Panc1 (cell line): ENCODE results near the gene ZNF789. TPM values are rescaled to one million over a fixed set of nuclear protein-coding genes. Genes with fewer than 3 reads are reported as not detected.

Experiments
- ATAC-seq: fragments of 200-7000 bp; cut with Tn5 transposase; 2 replicates; pipeline ENCODE4 v1.9.1; 2020; ENCODE audit warnings: mild to moderate bottlenecking, moderate library complexity
- Bru-seq: library from RNA; stranded (reverse); fragments of 400-500 nt; gene quantifications from one replicate; lab custom pipeline; 2021; lab: Mats Ljungman, UMichigan
- BruChase-seq, 2 experiments: library from RNA; stranded (reverse); fragments of 400-500 nt; gene quantifications; one replicate each; lab custom pipeline; 2021; lab: Mats Ljungman, UMichigan
- BruUV-seq: library from RNA; stranded (reverse); fragments of 400-500 nt; replicated peaks from 2 replicates; lab custom pipeline; 2021; lab: Mats Ljungman, UMichigan
- CTCF ChIA-PET: fragments of 300-600 bp; sonication (Branson Sonifier 250); formaldehyde crosslinking; loops from one replicate; lab custom pipeline; 2022; ENCODE audit warnings: antibody characterized with exemption; lab: Charles Lee
- POLR2A ChIA-PET: fragments of 300-600 bp; sonication (Branson Sonifier 250); formaldehyde crosslinking; loops from one replicate; lab custom pipeline; 2022; ENCODE audit warnings: antibody characterized with exemption; lab: Charles Lee
- DNase-seq: peaks from one replicate; pipeline ENCODE4 v3.0.0-alpha.2; 2010; ENCODE audit warnings: low read depth, low spot score
- H3K27ac ChIP-seq: 2 replicates; pipeline ENCODE4 v1.5.1; 2011; ENCODE audit warnings: mild to moderate bottlenecking, low read length, inconsistent platforms
- H3K27me3 ChIP-seq: fragments of 200-500 bp; sonication (Bioruptor generic); 2 replicates; pipeline ENCODE4 v1.6.0; 2014; ENCODE audit warnings: low read length, inconsistent platforms; ENCODE audit not compliant: control insufficient read depth, insufficient read depth
- H3K36me3 ChIP-seq: fragments of 200-500 bp; sonication (Bioruptor generic); 2 replicates; pipeline ENCODE4 v1.5.1; 2014; ENCODE audit warnings: inconsistent platforms, mild to moderate bottlenecking, low read length, moderate library complexity; ENCODE audit not compliant: control insufficient read depth, insufficient read depth
- H3K4me1 ChIP-seq: 2 replicates; pipeline ENCODE4 v1.5.1; 2011; ENCODE audit warnings: inconsistent platforms, mild to moderate bottlenecking, low read length, moderate library complexity; ENCODE audit not compliant: control insufficient read depth, insufficient read depth
- H3K4me3 ChIP-seq, 2 experiments: 2 replicates each; pipeline ENCODE4 v1.5.1; 2011 to 2012; ENCODE audit warnings: low read depth in 2 of 2, low read length in 2 of 2, mild to moderate bottlenecking in 2 of 2, inconsistent platforms in 1 of 2, moderate library complexity in 1 of 2
- H3K9me3 ChIP-seq: fragments of 200-500 bp; sonication (Bioruptor generic); 2 replicates; pipeline ENCODE4 v1.5.1; 2014; ENCODE audit warnings: low read depth, mild to moderate bottlenecking, inconsistent platforms, low read length, moderate library complexity; ENCODE audit not compliant: control insufficient read depth, insufficient read depth
- POLR2AphosphoS5 ChIP-seq: IDR thresholded peaks from 2 replicates; pipeline ENCODE4 v1.6.1; 2012; ENCODE audit warnings: mild to moderate bottlenecking, low read depth, low read length, moderate library complexity
- SIN3A ChIP-seq: IDR thresholded peaks from 2 replicates; pipeline ENCODE4 v1.6.1; 2012; ENCODE audit warnings: low read depth, mild to moderate bottlenecking, low read length, moderate library complexity, borderline replicate concordance; ENCODE audit not compliant: insufficient read depth
- TCF7L2 ChIP-seq: IDR thresholded peaks from 2 replicates; pipeline ENCODE4 v1.6.1; 2011; ENCODE audit warnings: mild to moderate bottlenecking, low read depth, low read length, inconsistent platforms
- in situ Hi-C: cut with HindIII; loops from 2 replicates; pipeline ENCODE4 v1.10.0; 2016; ENCODE audit warnings: low sequenced_read_pairs, low pct_unique_long_range_greater_than_20kb
- intact Hi-C: fragments of 100-400 bp; cut with micrococcal nuclease; formaldehyde crosslinking; loops from one replicate; pipeline ENCODE4 v1.10.0; 2022; ENCODE audit not compliant: unreplicated experiment
- long read RNA-seq: library from polyadenylated mRNA; unstranded; transcript quantifications from one replicate; pipeline ENCODE4 v2.0.0, GENCODE V29; 2021; ENCODE audit not compliant: unreplicated experiment
- polyA plus RNA-seq: library from polyadenylated mRNA; unstranded; fragments of >200 nt; gene quantifications from one replicate; pipeline ENCODE4 v1.2.1, GENCODE V29; 2012; ENCODE audit warnings: missing spikeins; ENCODE audit not compliant: insufficient read length
- total RNA-seq: library from RNA; stranded (reverse); gene quantifications from one replicate; pipeline ENCODE4 v1.2.1, GENCODE V29; 2021; ENCODE audit not compliant: unreplicated experiment
- TF ChIP-seq, protein P1 (sequence below): fragments of 450-650 bp; IDR thresholded peaks from 2 replicates; pipeline ENCODE4 v1.5.1; 2017; ENCODE audit warnings: mild to moderate bottlenecking
- TF ChIP-seq, protein P2 (sequence below), 2 experiments: IDR thresholded peaks; 2 replicates each; pipeline ENCODE4 v1.6.1; 2011 to 2012; ENCODE audit warnings: low read depth in 2 of 2, control low read depth in 1 of 2, low read length in 1 of 2, mild to moderate bottlenecking in 1 of 2, moderate library complexity in 1 of 2; ENCODE audit not compliant: insufficient read depth in 1 of 2

ZNF789 gene
- total RNA-seq: 15.1 TPM
- 7.2 TPM for polyA plus RNA-seq
- Bru-seq, nascent RNA: percentile 67 among the genes with signal in this experiment
- BruChase-seq, experiment 1, labeled RNA remaining after a 2-hour chase: percentile 76 among the genes with signal in this experiment
- BruChase-seq, experiment 2, labeled RNA remaining after a 6-hour chase: percentile 72 among the genes with signal in this experiment
- long read RNA-seq, partial matches to known transcripts: 0 of 16 reads
- long read RNA-seq, other reads (novel, unspliced or antisense): 13 of 16 reads

DNA sequence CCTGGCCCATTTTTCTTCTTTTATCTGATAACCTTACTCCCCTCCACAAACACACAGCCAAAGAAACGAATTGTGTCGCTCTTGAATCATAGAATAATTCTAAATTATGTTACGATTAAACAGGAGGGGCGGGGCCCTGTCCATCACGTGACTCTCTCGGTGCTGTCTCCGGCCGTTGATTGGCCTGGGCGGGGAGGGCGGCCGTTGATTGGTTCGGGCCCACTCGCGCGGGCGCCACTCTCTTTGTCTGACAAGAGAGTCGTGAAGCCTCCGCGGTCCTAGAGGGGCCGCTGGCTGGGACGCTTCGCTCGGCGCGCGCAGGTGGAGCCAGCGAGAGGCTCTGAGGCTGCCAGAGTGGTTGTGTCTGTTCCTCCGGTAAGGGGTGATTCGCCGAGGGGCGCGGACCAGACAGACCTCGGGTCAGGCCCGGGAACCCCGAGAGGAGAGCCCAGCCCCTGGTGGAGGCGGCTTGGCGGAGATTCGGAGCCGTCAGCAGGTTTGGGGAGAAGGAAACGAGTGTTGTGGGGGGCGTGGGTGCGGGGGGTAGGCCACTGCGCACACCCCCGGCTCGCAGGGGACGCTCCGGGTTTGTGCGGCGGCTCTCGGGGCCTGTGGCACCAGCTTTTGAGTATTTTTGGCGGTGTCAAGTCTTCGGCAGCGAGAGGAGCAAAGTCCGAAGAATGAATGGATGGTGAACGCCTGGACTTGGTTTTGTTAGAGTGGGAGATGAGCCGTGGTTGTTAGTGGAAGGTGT, at the start of gene ZNF789:
TSS of gene ZNF789 (plus strand) at position 330 of the 754 bp plus-strand sequence. CDS start 3,567 bp downstream, outside the sequence.
- DNase-seq: peak; percentile 88
- BruUV-seq: no TSS peak
- Histone ChIP-seq H3K27ac (peak within 1 kb of the TSS; percentile 94), H3K4me3 (peak within 1 kb of the TSS; percentile 93 to 97), H3K9me3 (no peaks in the 10 kb centered on the region), H3K4me1 (peaks cover 6% of the 10 kb centered on the region), H3K36me3 (peaks cover 4% of the 10 kb centered on the region; the same call in 1 of the 2 replicates), H3K27me3 (no peaks in the 10 kb centered on the region)
- TF ChIP-seq SIN3A (0 out of 2 replicates have a peak, but pooled peaks have one; percentile 46), POLR2AphosphoS5 (peak; percentile 43; the same call in 1 of the 2 replicates)
- TF ChIP-seq, protein P1, sequence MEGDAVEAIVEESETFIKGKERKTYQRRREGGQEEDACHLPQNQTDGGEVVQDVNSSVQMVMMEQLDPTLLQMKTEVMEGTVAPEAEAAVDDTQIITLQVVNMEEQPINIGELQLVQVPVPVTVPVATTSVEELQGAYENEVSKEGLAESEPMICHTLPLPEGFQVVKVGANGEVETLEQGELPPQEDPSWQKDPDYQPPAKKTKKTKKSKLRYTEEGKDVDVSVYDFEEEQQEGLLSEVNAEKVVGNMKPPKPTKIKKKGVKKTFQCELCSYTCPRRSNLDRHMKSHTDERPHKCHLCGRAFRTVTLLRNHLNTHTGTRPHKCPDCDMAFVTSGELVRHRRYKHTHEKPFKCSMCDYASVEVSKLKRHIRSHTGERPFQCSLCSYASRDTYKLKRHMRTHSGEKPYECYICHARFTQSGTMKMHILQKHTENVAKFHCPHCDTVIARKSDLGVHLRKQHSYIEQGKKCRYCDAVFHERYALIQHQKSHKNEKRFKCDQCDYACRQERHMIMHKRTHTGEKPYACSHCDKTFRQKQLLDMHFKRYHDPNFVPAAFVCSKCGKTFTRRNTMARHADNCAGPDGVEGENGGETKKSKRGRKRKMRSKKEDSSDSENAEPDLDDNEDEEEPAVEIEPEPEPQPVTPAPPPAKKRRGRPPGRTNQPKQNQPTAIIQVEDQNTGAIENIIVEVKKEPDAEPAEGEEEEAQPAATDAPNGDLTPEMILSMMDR: no peak
- TF ChIP-seq, protein P2, sequence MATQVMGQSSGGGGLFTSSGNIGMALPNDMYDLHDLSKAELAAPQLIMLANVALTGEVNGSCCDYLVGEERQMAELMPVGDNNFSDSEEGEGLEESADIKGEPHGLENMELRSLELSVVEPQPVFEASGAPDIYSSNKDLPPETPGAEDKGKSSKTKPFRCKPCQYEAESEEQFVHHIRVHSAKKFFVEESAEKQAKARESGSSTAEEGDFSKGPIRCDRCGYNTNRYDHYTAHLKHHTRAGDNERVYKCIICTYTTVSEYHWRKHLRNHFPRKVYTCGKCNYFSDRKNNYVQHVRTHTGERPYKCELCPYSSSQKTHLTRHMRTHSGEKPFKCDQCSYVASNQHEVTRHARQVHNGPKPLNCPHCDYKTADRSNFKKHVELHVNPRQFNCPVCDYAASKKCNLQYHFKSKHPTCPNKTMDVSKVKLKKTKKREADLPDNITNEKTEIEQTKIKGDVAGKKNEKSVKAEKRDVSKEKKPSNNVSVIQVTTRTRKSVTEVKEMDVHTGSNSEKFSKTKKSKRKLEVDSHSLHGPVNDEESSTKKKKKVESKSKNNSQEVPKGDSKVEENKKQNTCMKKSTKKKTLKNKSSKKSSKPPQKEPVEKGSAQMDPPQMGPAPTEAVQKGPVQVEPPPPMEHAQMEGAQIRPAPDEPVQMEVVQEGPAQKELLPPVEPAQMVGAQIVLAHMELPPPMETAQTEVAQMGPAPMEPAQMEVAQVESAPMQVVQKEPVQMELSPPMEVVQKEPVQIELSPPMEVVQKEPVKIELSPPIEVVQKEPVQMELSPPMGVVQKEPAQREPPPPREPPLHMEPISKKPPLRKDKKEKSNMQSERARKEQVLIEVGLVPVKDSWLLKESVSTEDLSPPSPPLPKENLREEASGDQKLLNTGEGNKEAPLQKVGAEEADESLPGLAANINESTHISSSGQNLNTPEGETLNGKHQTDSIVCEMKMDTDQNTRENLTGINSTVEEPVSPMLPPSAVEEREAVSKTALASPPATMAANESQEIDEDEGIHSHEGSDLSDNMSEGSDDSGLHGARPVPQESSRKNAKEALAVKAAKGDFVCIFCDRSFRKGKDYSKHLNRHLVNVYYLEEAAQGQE (IDR thresholded peaks at IDR 0.05; ENCODE audit: insufficient read depth in 1 of 2, low read depth in 2 of 2, low read length in 1 of 2): no peak
- ATAC-seq: peak; percentile 97
- in situ Hi-C loops: no loop called here
- POLR2A ChIA-PET: interaction anchor here (0.7 kb wide), 1 partner anchor 345 kb away, joined by 3 read pairs; no protein-coding TSS in a partner anchor
- CTCF ChIA-PET: no interaction called here
- intact Hi-C loops: no loop called here

DNA sequence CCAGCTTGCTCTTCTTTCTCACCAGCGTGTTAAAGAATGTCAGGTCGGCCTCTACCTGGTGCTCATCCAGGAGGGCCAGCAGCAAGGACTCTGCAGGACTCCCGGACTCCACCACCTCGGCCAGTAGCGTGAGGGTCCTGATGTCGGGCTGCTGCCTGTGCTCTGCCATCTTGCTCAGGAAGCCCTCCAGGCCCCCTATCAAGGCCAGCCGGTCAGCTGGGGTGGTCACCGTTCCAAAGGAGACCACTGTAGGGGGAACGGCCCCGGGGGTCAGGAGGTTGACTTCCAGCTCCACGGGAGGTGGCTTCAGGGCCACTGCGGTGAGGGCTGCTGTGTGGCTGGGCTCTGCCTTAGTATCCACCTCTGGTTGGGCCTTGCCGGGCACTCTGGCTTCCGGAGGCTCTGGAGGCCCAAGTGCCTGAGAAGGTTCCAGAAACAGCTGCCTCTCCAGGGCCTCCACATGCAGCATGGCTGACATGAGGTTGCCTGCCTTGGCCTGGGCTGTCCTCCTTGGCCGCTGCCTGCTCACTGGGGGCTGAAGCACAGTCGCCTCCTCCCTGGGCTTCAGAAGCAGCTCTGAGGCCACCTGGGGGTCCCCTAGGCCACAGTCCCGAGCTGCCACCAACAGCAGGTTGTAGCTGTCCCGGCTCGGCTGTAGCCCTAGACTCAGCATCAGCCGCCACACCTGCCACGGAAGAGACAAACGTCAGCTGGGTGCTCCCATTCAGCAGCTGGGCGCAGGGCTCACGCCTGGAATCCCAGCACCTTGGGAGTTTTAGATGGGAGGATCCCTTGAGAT, 47.6 kb upstream of the ZNF789 start:
- Histone ChIP-seq H3K4me1 (no peaks in the 10 kb centered on the region), H3K36me3 (peaks cover 10% of the 10 kb centered on the region), H3K27ac (no peak overlapping the region), H3K27me3 (no peaks in the 10 kb centered on the region), H3K4me3 (no peak overlapping the region), H3K9me3 (no peaks in the 10 kb centered on the region)
- intact Hi-C loops (no loop called here), in situ Hi-C loops (no loop called here)
- POLR2A ChIA-PET: interaction anchor here (0.5 kb wide), 1 partner anchor 50 kb away, joined by 4 read pairs; no protein-coding TSS in a partner anchor
- CTCF ChIA-PET: no interaction called here
- TF ChIP-seq, protein P2 (IDR thresholded peaks at IDR 0.05; ENCODE audit: insufficient read depth in 1 of 2, low read depth in 2 of 2, low read length in 1 of 2): no peak
- TF ChIP-seq TCF7L2 (no peak), POLR2AphosphoS5 (no peak), SIN3A (no peak)
- TF ChIP-seq, protein P1: no peak
- DNase-seq (no peak), ATAC-seq (no peak)
- no TSS peak for BruUV-seq
